ENCODE measurements around the gene SDCBP2.

SDCBP2 gene

GRCh38 chr20:1323256-1323655 lies 5.7 kb downstream of the SDCBP2 start:
- WGBS, 2 donors (ENCODE audit: extremely low coverage in 2 of 2, insufficient read length in 2 of 2, insufficient replicate concordance in 1 of 2) = no CpG with 5 or more reads among the region's 6 CpGs
- Histone ChIP-seq H3K4ac (ENCODE audit: low read length) (no peak overlapping the region), H3K9me3 (replicated peaks in 1 of 2; ENCODE audit: control insufficient read depth in 2 of 2, insufficient read depth in 1 of 2, low read depth in 1 of 2, low read length in 2 of 2) (no peaks in the 10 kb centered on the region), H3K9ac (ENCODE audit: low read depth, low read length, poor library complexity) (no peak overlapping the region), H3K27ac (replicated peaks; ENCODE audit: low read length) (no peak overlapping the region), H3K14ac (ENCODE audit: low read length) (no peak overlapping the region), H3K4me3 (ENCODE audit: low read length in 2 of 2) (no peak overlapping the region), H3K4me2 (ENCODE audit: insufficient read depth, low read length, poor library complexity, severe bottlenecking) (no peak overlapping the region), H2BK15ac (ENCODE audit: low read length) (no peak overlapping the region), H3K18ac (ENCODE audit: low read length) (no peak overlapping the region), H3K36me3 (replicated peaks in 1 of 2; ENCODE audit: control insufficient read depth in 2 of 2, insufficient read depth in 2 of 2, low read length in 2 of 2) (peaks cover 2 to 3% of the 10 kb centered on the region in 2 donors), H2BK12ac (ENCODE audit: low read length) (no peak overlapping the region), H2BK120ac (ENCODE audit: low read depth, low read length) (no peak overlapping the region), H2AFZ (ENCODE audit: low read length) (peak overlapping the region; percentile 63), H2BK5ac (ENCODE audit: low read length) (no peak overlapping the region), H4K8ac (ENCODE audit: low read depth, low read length) (no peak overlapping the region), H3K27me3 (ENCODE audit: control insufficient read depth in 3 of 3, insufficient read depth in 3 of 3, low read depth in 1 of 3, low read length in 3 of 3) (no peaks in the 10 kb centered on the region), H2AK5ac (ENCODE audit: low read depth, low read length) (no peak overlapping the region), H3K79me1 (ENCODE audit: low read depth, low read length) (peaks cover 6% of the 10 kb centered on the region), H3K4me1 (ENCODE audit: control insufficient read depth in 2 of 2, insufficient read depth in 1 of 2, low read depth in 1 of 2, low read length in 2 of 2) (peaks cover 13 to 20% of the 10 kb centered on the region in 2 donors), H4K91ac (ENCODE audit: low read depth, low read length, poor library complexity) (no peak overlapping the region), H3K23ac (ENCODE audit: low read depth, low read length, poor library complexity) (no peak overlapping the region)
- DNase-seq (ENCODE audit: low spot score) = no peak

GRCh38 chr20:1322511-1323245 lies 6.3 kb downstream of the SDCBP2 start:
- Histone ChIP-seq H2BK15ac (ENCODE audit: low read length) (no peak overlapping the region), H3K4me2 (ENCODE audit: insufficient read depth, low read length, poor library complexity, severe bottlenecking) (no peak overlapping the region), H3K79me1 (ENCODE audit: low read depth, low read length) (peaks cover 6% of the 10 kb centered on the region), H3K36me3 (replicated peaks in 1 of 2; ENCODE audit: control insufficient read depth in 2 of 2, insufficient read depth in 2 of 2, low read length in 2 of 2) (peaks cover 0 to 3% of the 10 kb centered on the region in 2 donors), H2BK120ac (ENCODE audit: low read depth, low read length) (no peak overlapping the region), H2AK5ac (ENCODE audit: low read depth, low read length) (no peak overlapping the region), H3K9ac (ENCODE audit: low read depth, low read length, poor library complexity) (no peak overlapping the region), H4K91ac (ENCODE audit: low read depth, low read length, poor library complexity) (no peak overlapping the region), H3K14ac (ENCODE audit: low read length) (no peak overlapping the region), H3K23ac (ENCODE audit: low read depth, low read length, poor library complexity) (no peak overlapping the region), H3K27me3 (ENCODE audit: control insufficient read depth in 3 of 3, insufficient read depth in 3 of 3, low read depth in 1 of 3, low read length in 3 of 3) (no peaks in the 10 kb centered on the region), H2AFZ (ENCODE audit: low read length) (peak overlapping the region; percentile 63), H3K18ac (ENCODE audit: low read length) (no peak overlapping the region), H4K8ac (ENCODE audit: low read depth, low read length) (no peak overlapping the region), H3K4me3 (ENCODE audit: low read length in 2 of 2) (no peak overlapping the region), H2BK12ac (ENCODE audit: low read length) (no peak overlapping the region), H3K27ac (replicated peaks; ENCODE audit: low read length) (no peak overlapping the region), H3K4ac (ENCODE audit: low read length) (no peak overlapping the region), H3K9me3 (replicated peaks in 1 of 2; ENCODE audit: control insufficient read depth in 2 of 2, insufficient read depth in 1 of 2, low read depth in 1 of 2, low read length in 2 of 2) (no peaks in the 10 kb centered on the region), H2BK5ac (ENCODE audit: low read length) (no peak overlapping the region), H3K4me1 (ENCODE audit: control insufficient read depth in 2 of 2, insufficient read depth in 1 of 2, low read depth in 1 of 2, low read length in 2 of 2) (peaks cover 11 to 24% of the 10 kb centered on the region in 2 donors)
- WGBS, 2 donors (ENCODE audit: extremely low coverage in 2 of 2, insufficient read length in 2 of 2, insufficient replicate concordance in 1 of 2) = no CpG with 5 or more reads among the region's 11 CpGs
- DNase-seq (ENCODE audit: low spot score) = no peak

DNA sequence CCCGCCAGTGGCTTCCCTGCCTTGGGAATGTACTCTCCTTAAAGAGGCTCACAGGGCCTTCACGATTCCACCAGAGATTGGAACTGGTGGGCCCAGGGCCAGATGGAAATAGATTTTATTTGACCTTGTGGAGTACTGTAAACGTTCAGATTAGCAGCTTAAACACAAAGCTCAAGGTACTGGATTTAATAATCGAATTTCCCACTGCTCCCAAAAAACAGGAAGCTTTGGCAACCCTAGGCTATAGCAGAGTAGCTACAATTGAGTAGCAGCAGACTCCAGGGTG lies 7.3 kb downstream of the SDCBP2 start:
- Histone ChIP-seq H3K9ac (ENCODE audit: low read depth, low read length, poor library complexity) (no peak overlapping the region), H3K4me3 (ENCODE audit: low read length in 2 of 2) (no peak overlapping the region), H2AK5ac (ENCODE audit: low read depth, low read length) (no peak overlapping the region), H4K91ac (ENCODE audit: low read depth, low read length, poor library complexity) (no peak overlapping the region), H2BK12ac (ENCODE audit: low read length) (no peak overlapping the region), H3K23ac (ENCODE audit: low read depth, low read length, poor library complexity) (peak overlapping the region; percentile 27), H3K4ac (ENCODE audit: low read length) (no peak overlapping the region), H2AFZ (ENCODE audit: low read length) (no peak overlapping the region), H3K18ac (ENCODE audit: low read length) (no peak overlapping the region), H3K27ac (replicated peaks; ENCODE audit: low read length) (no peak overlapping the region), H2BK15ac (ENCODE audit: low read length) (no peak overlapping the region), H3K79me1 (ENCODE audit: low read depth, low read length) (peaks cover 6% of the 10 kb centered on the region), H3K9me3 (replicated peaks in 1 of 2; ENCODE audit: control insufficient read depth in 2 of 2, insufficient read depth in 1 of 2, low read depth in 1 of 2, low read length in 2 of 2) (no peaks in the 10 kb centered on the region), H3K14ac (ENCODE audit: low read length) (no peak overlapping the region), H3K4me2 (ENCODE audit: insufficient read depth, low read length, poor library complexity, severe bottlenecking) (no peak overlapping the region), H2BK5ac (ENCODE audit: low read length) (no peak overlapping the region), H3K27me3 (ENCODE audit: control insufficient read depth in 3 of 3, insufficient read depth in 3 of 3, low read depth in 1 of 3, low read length in 3 of 3) (no peaks in the 10 kb centered on the region), H2BK120ac (ENCODE audit: low read depth, low read length) (no peak overlapping the region), H3K4me1 (ENCODE audit: control insufficient read depth in 2 of 2, insufficient read depth in 1 of 2, low read depth in 1 of 2, low read length in 2 of 2) (peaks cover 9 to 17% of the 10 kb centered on the region in 2 donors), H4K8ac (ENCODE audit: low read depth, low read length) (no peak overlapping the region), H3K36me3 (replicated peaks in 1 of 2; ENCODE audit: control insufficient read depth in 2 of 2, insufficient read depth in 2 of 2, low read length in 2 of 2) (no peaks in the 10 kb centered on the region)
- DNase-seq (ENCODE audit: low spot score) = no peak
- WGBS, 2 donors (ENCODE audit: extremely low coverage in 2 of 2, insufficient read length in 2 of 2, insufficient replicate concordance in 1 of 2) = no CpG with 5 or more reads among the region's 4 CpGs

GRCh38 chr20:1320902-1321653 lies 7.9 kb downstream of the SDCBP2 start:
- no CpG with 5 or more reads among the region's 17 CpGs for WGBS, 2 donors (ENCODE audit: extremely low coverage in 2 of 2, insufficient read length in 2 of 2, insufficient replicate concordance in 1 of 2)
- Histone ChIP-seq H2AK5ac (ENCODE audit: low read depth, low read length) (peak overlapping the region; percentile 10), H3K4me1 (ENCODE audit: control insufficient read depth in 2 of 2, insufficient read depth in 1 of 2, low read depth in 1 of 2, low read length in 2 of 2) (peaks cover 5 to 12% of the 10 kb centered on the region in 2 donors), H3K14ac (ENCODE audit: low read length) (peak overlapping the region; percentile 42), H3K4me2 (ENCODE audit: insufficient read depth, low read length, poor library complexity, severe bottlenecking) (no peak overlapping the region), H3K4me3 (ENCODE audit: low read length in 2 of 2) (no peak overlapping the region), H2BK120ac (ENCODE audit: low read depth, low read length) (no peak overlapping the region), H3K9ac (ENCODE audit: low read depth, low read length, poor library complexity) (no peak overlapping the region), H3K23ac (ENCODE audit: low read depth, low read length, poor library complexity) (peak overlapping the region; percentile 27), H4K91ac (ENCODE audit: low read depth, low read length, poor library complexity) (no peak overlapping the region), H4K8ac (ENCODE audit: low read depth, low read length) (no peak overlapping the region), H3K27me3 (ENCODE audit: control insufficient read depth in 3 of 3, insufficient read depth in 3 of 3, low read depth in 1 of 3, low read length in 3 of 3) (no peaks in the 10 kb centered on the region), H3K27ac (replicated peaks; ENCODE audit: low read length) (no peak overlapping the region), H2BK12ac (ENCODE audit: low read length) (no peak overlapping the region), H2BK5ac (ENCODE audit: low read length) (no peak overlapping the region), H3K4ac (ENCODE audit: low read length) (no peak overlapping the region), H2AFZ (ENCODE audit: low read length) (no peak overlapping the region), H3K79me1 (ENCODE audit: low read depth, low read length) (peaks cover 5% of the 10 kb centered on the region), H3K18ac (ENCODE audit: low read length) (no peak overlapping the region), H3K9me3 (replicated peaks in 1 of 2; ENCODE audit: control insufficient read depth in 2 of 2, insufficient read depth in 1 of 2, low read depth in 1 of 2, low read length in 2 of 2) (no peaks in the 10 kb centered on the region), H3K36me3 (replicated peaks in 1 of 2; ENCODE audit: control insufficient read depth in 2 of 2, insufficient read depth in 2 of 2, low read length in 2 of 2) (no peaks in the 10 kb centered on the region), H2BK15ac (ENCODE audit: low read length) (no peak overlapping the region)
- DNase-seq (ENCODE audit: low spot score) = no peak

Data from neuronal stem cell (in vitro differentiated cells).